Measurements from ENCODE around the gene TK2.
"Not testable (repeated sequence)": the region's sequence is repeated elsewhere in the genome, so short reads cannot be mapped to it uniquely, and the experiment has no call there.

TK2 gene

GRCh38 chr16:66503030-66503429 is 46.9 kb downstream of the TK2 start:
- no peak for TF ChIP-seq CTCF (conservative IDR thresholded peaks at IDR 0.05)
- peak overlapping the region; percentile 5; the same call in 1 of the 2 replicates for H3K27ac ChIP-seq

GRCh38 chr16:66502020-66502913 is 47.7 kb downstream of the TK2 start:
- peak overlapping the region; percentile 5; the same call in 1 of the 2 replicates for H3K27ac ChIP-seq

GRCh38 chr16:66501563-66501962 is 48.4 kb downstream of the TK2 start:
- not testable (repeated sequence) for H3K27ac ChIP-seq

More at GRCh38 chr16:66502020-66502913, 47.7 kb downstream of the TK2 start:
- TF ChIP-seq CTCF (conservative IDR thresholded peaks at IDR 0.05): no peak

- not testable (repeated sequence) for H3K27ac ChIP-seq
Measured at GRCh38 chr16:66497921-66498320, 52.0 kb downstream of the TK2 start.

GRCh38 chr16:66496226-66496625 is 53.7 kb downstream of the TK2 start:
- H3K27ac ChIP-seq: not testable (repeated sequence)

- TF ChIP-seq CTCF (conservative IDR thresholded peaks at IDR 0.05): no peak
- H3K27ac ChIP-seq: no peak overlapping the region
Measured at GRCh38 chr16:66495440-66495839, 54.5 kb downstream of the TK2 start.

- H3K27ac ChIP-seq: no peak overlapping the region
- TF ChIP-seq CTCF (conservative IDR thresholded peaks at IDR 0.05): no peak
Measured at GRCh38 chr16:66494916-66495315, 55.0 kb downstream of the TK2 start.

- TF ChIP-seq CTCF (conservative IDR thresholded peaks at IDR 0.05): no peak
- no peak overlapping the region for H3K27ac ChIP-seq
Measured at GRCh38 chr16:66493490-66494401, 56.2 kb downstream of the TK2 start.

- H3K27ac ChIP-seq: no peak overlapping the region
- TF ChIP-seq CTCF (conservative IDR thresholded peaks at IDR 0.05): no peak
Measured at GRCh38 chr16:66491716-66492064, 58.2 kb downstream of the TK2 start.

Data from VCaP (cell line).